Cardiac muscle cell (in vitro differentiated cells and primary cell): ENCODE data around the gene UBN2. TPM values are rescaled to one million over a fixed set of nuclear protein-coding genes. Genes with fewer than 3 reads are reported as not detected.

Source experiments
- DNase-seq, 2 donors: peaks; one replicate each; pipeline versions ENCODE4 v3.0.0 to v3.0.0-alpha.2; 2010 to 2017; ENCODE audit warnings: low read depth in 1 of 2, low spot score in 1 of 2
- H3K27ac ChIP-seq: fragments of 200-600 bp; sonication (generic); 2 replicates; pipeline ENCODE4 v1.5.1; 2016
- H3K27me3 ChIP-seq: fragments of 200-600 bp; sonication (generic); 2 replicates; pipeline ENCODE4 v1.6.0; 2016; ENCODE audit warnings: control low read depth
- H3K36me3 ChIP-seq: fragments of 200-600 bp; sonication (generic); 2 replicates; pipeline ENCODE4 v1.5.1; 2016; ENCODE audit warnings: control low read depth
- H3K4me1 ChIP-seq: fragments of 200-600 bp; sonication (generic); 2 replicates; pipeline ENCODE4 v1.8.1; 2017; ENCODE audit warnings: low read depth, mild to moderate bottlenecking, mixed run types
- H3K4me3 ChIP-seq: fragments of 200-600 bp; sonication (generic); 2 replicates; pipeline ENCODE4 v1.5.1; 2016; ENCODE audit warnings: mild to moderate bottlenecking
- H3K9me3 ChIP-seq: fragments of 200-600 bp; sonication (generic); 2 replicates; pipeline ENCODE4 v1.5.1; 2017; ENCODE audit warnings: low read depth, mild to moderate bottlenecking, control low read depth
- polyA plus RNA-seq: library from polyadenylated mRNA; unstranded; fragments of >200 nt; fragmentation: Nextera tagmentation; extraction: Ambion mirVana; gene quantifications from 2 replicates; pipeline ENCODE4 v1.2.1, GENCODE V29; 2016
- total RNA-seq: library from RNA; depleted of rRNA; stranded (reverse); fragments of >200 nt; gene quantifications from 2 replicates; pipeline ENCODE4 v1.2.3, GENCODE V29; 2016
- TF ChIP-seq, protein P1 (sequence below): IDR thresholded peaks from 2 replicates; pipeline ENCODE4 v1.5.1; 2012; ENCODE audit warnings: low read depth, mild to moderate bottlenecking, low read length

UBN2 gene
- 5.7 and 11.2 TPM in 2 replicates for total RNA-seq
- 4.7 and 5.5 TPM in 2 replicates for polyA plus RNA-seq

DNA sequence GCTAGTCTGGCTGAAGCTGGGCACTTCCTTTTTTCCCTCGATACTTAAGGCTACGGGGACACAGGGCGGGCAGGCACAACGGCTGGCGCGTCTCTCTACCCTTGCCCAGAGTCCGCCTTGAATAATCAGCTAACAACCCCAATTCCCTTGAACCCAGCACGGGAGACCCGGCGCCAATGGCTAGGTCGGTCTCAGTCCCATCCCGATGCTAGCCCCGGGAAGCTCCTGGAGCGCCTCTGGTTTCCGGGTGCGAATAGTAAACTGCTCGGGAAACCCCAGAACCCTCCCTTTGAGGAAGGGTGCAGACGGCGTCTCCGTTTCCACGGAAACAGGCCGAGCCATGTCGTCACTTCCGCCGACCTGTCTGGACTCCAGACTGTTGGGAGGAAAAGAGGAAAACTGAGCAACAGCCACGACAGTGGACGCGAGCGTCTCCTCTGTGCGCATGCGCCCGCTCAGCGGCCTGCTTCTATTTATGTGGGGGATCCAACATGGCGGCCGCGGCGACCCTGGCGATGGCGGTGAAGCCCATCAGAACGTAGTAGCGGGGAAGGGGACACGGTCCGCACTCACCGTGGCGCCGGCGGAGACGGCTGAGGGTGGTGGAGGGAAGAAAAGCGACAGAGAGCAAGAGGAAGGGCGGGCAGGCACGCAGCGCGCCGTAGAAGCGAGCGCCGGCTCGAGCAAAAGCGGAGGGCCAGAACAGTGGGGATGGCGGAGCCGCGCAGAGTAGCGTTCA is at the start of gene UBN2:
TSS of gene UBN2 (plus strand) at position 464 of the 739 bp plus-strand sequence. CDS start at position 712, 248 bp downstream.
- H3K4me1 ChIP-seq: peaks cover 9% of the 10 kb centered on the region
- peak within 1 kb of the TSS; percentile 96 for H3K27ac ChIP-seq
- TF ChIP-seq, protein P1, sequence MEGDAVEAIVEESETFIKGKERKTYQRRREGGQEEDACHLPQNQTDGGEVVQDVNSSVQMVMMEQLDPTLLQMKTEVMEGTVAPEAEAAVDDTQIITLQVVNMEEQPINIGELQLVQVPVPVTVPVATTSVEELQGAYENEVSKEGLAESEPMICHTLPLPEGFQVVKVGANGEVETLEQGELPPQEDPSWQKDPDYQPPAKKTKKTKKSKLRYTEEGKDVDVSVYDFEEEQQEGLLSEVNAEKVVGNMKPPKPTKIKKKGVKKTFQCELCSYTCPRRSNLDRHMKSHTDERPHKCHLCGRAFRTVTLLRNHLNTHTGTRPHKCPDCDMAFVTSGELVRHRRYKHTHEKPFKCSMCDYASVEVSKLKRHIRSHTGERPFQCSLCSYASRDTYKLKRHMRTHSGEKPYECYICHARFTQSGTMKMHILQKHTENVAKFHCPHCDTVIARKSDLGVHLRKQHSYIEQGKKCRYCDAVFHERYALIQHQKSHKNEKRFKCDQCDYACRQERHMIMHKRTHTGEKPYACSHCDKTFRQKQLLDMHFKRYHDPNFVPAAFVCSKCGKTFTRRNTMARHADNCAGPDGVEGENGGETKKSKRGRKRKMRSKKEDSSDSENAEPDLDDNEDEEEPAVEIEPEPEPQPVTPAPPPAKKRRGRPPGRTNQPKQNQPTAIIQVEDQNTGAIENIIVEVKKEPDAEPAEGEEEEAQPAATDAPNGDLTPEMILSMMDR: no peak
- no peaks in the 10 kb centered on the region for H3K36me3 ChIP-seq
- DNase-seq: peak; percentile 97 to 98
- H3K9me3 ChIP-seq: no peaks in the 10 kb centered on the region
- H3K27me3 ChIP-seq: no peaks in the 10 kb centered on the region
- peak within 1 kb of the TSS; percentile 99 for H3K4me3 ChIP-seq

DNA sequence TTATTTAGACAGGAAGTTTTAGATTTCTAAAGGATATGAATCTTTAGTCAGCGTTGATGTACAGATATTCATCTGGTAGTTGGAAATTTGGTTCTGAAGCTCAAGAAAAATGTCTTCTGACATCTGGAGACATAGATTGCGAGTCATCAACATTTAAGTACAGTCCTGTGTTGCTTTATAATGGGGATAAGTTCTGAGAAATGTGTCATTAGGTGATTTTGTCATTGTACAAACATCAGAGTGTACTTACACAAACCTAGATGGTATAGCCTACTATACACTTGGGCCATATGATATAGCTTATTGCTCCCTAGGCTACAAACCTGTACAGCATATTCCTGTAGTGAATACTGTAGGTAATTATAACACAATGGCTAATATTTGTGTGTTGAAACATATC is 49.6 kb upstream of the UBN2 start:
- no peaks in the 10 kb centered on the region for H3K27me3 ChIP-seq
- TF ChIP-seq, protein P1: no peak
- no peak overlapping the region for H3K27ac ChIP-seq
- no peak overlapping the region for H3K4me3 ChIP-seq
- H3K9me3 ChIP-seq: no peaks in the 10 kb centered on the region
- DNase-seq: no peak
- peaks cover 11% of the 10 kb centered on the region for H3K36me3 ChIP-seq
- H3K4me1 ChIP-seq: no peaks in the 10 kb centered on the region

DNA sequence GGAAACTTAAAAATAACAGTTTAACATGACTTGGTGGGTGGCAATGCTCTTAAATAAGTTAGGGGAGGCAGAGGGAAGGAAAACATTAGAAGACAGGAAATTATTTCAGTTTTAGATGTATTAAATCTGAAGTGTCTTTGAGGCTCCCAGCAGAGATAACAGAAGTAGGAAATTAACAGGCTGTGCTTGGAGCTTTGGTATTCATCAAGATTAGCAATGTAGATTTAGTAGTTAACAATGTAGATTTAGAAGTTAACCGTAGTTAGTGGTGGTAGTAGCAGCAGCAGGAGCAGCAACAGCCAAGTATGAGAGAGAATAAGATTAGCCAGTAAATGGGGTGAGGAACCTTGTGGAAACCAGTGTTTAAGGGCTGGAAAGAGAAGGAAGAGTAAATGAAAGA is 48.7 kb upstream of the UBN2 start:
- H3K27me3 ChIP-seq: no peaks in the 10 kb centered on the region
- H3K9me3 ChIP-seq: no peaks in the 10 kb centered on the region
- H3K4me3 ChIP-seq: no peak overlapping the region
- no peak for DNase-seq
- TF ChIP-seq, protein P1: no peak
- no peaks in the 10 kb centered on the region for H3K4me1 ChIP-seq
- peaks cover 11% of the 10 kb centered on the region for H3K36me3 ChIP-seq
- H3K27ac ChIP-seq: no peak overlapping the region

DNA sequence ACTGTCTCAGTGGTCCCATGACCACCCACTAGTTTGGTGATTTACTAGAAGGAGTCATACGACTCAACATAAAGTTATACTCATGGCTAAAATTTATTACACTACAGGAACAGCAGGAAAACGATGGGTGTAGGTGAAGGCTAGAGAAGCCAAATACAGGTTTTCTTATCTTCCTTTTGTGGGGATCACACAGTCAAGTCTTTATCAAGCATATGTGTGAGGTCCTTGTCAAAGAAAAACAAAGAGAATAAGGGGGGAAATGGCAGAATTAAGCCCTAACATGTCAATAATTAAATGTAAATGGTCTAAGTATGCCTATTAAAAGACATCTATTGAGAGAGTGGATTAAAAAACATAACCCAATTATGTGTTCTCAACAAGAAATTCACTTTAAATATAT is 47.8 kb upstream of the UBN2 start:
- TF ChIP-seq, protein P1: no peak
- DNase-seq: no peak
- peaks cover 11% of the 10 kb centered on the region for H3K36me3 ChIP-seq
- H3K9me3 ChIP-seq: no peaks in the 10 kb centered on the region
- H3K4me1 ChIP-seq: no peaks in the 10 kb centered on the region
- H3K27ac ChIP-seq: no peak overlapping the region
- H3K27me3 ChIP-seq: no peaks in the 10 kb centered on the region
- no peak overlapping the region for H3K4me3 ChIP-seq

DNA sequence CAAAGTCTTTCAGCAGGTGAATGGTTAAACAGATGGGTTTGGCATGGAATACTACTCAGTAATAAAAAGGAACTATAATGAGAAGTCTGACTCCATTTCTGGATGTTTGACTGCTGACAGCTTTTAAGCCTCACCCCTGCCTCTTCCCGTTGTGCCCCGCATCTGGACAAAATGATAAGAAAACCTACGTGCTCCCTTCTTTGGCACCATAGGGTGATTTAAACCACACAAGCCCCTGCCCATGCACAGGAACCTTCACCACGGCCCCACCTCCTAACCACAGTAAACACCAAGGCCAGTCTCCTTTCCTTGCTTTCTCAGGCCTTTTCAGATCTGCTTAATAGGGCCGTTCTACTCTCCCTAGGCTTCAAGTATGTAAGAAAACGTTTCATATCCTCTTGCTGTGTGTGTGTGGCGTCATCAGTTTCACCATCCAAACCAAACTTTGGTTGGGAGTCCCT is 47.1 kb upstream of the UBN2 start:
- no peak for DNase-seq

More for the DNA sequence above, 47.1 kb upstream of the UBN2 start:
- Histone ChIP-seq H3K9me3 (no peaks in the 10 kb centered on the region), H3K27me3 (no peaks in the 10 kb centered on the region), H3K4me1 (no peaks in the 10 kb centered on the region), H3K27ac (no peak overlapping the region), H3K4me3 (no peak overlapping the region), H3K36me3 (peaks cover 11% of the 10 kb centered on the region)
- TF ChIP-seq, protein P1: no peak
